ENCODE measurements around the gene ACSL4. TPM values are rescaled to one million over a fixed set of nuclear protein-coding genes. Genes with fewer than 3 reads are reported as not detected.

The ACSL4 gene
- total RNA-seq: 69.4 and 72.5 TPM in 2 replicates

DNA sequence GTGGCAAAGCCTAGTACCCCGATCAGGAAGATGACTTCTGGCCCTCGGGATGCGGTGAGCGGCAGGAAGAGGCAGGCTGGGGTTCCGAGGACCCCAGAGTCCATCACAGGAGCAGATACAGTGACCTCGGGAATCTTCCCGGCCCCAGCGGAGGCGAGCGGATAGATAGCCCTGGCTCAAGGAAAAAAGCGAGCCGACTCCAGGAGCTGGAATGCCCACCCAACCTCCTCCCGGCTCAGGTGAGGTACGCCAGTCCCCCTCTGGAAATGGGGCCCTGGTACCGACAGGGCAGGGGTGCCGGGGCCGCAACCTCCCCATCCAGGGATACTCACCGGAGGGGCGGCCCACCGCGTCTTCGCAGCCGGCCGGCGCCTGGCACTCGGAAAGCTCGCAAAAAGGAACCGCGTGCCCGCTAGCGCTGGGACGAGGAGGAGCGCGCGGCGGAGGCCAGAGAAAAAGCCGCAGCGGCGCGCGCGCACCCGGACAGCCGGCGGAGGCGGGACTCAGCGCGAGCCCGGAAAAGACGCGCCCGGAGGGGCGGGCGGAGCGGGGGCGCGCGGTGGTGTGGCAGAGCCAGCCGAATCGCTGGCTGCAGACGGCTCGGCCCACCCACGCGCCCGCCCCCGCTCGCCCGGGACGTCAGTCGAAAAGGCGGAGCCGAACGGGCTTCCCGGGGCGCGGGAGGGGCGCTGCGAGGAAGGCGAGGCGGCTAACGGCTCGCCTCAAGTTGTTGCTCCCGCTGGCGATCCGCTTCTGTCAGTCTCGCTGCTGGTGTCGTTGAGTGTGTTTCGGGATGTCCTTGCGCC is at the start of gene ACSL4:
TSS of gene ACSL4 (minus strand) at position 451 of the 806 bp plus-strand sequence. CDS start 49,894 bp downstream, outside the sequence.

GRCh38 chrX:109624641-109625616 is 108.1 kb downstream of the ACSL4 start, which contains the start of gene KCNE5:
TSS of gene KCNE5 (minus strand) at chrX:109625172. CDS start at chrX:109625020, 152 bp downstream.

Other genes starting within 250 kb of the ACSL4 start
- gene NXT2, start 196.4 kb downstream of the ACSL4 start, total RNA-seq: 8.6 and 9.0 TPM in 2 replicates
- gene KCNE5, start 108.1 kb downstream of the ACSL4 start, total RNA-seq: 0.23 TPM in 1 of 2 replicates, not detected in the other

Measured in hair follicular keratinocyte (primary cell).